Left ventricle myocardium superior (tissue), 1 donor: ENCODE measurements around the gene GALNT3. TPM values are rescaled to one million over a fixed set of nuclear protein-coding genes. Genes with fewer than 3 reads are reported as not detected.

Experiments used
- ATAC-seq: fragments of 200-7000 bp; cut with Tn5 transposase; one replicate; pipeline ENCODE4 v1.9.1; 2020; ENCODE audit warnings: mild to moderate bottlenecking, moderate library complexity
- DNase-seq: peaks from one replicate; pipeline ENCODE4 v3.0.0-alpha.2; 2020
- intact Hi-C: fragments of 100-400 bp; cut with micrococcal nuclease; formaldehyde crosslinking; loops from one replicate; pipeline ENCODE4 v1.11.0; 2022
- total RNA-seq: library from RNA; stranded (reverse); fragmentation: NEBNext Ultra II Directional; extraction: Animal tissue kit (Norgen Biotek cat#: 25700); gene quantifications from one replicate; pipeline ENCODE4 v1.2.1, GENCODE V29; 2021
- donor health status: DM: no; HTN: yes; CAD: no; lungs with severe emphysema.

GALNT3 gene
- total RNA-seq, 1 donor from 2014 or later: 0.17 TPM

DNA sequence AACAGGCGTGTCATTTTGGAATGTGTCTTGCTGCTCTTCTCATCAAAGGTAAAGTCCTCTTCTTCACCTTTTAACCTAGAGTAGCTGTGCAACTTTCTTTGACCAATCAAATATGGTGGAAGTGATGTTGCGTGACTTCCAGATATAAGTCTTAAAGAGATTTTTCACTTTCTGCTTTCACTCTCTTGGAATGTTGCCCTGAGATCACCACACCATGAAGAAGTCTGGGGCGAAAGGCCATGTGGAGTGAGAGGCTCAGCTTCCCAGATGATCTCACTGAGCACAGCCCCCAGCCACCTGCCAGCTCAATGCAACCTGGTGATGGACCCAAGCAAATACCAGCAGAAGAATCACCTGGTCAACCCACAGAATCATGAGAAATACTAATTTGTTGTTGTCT is 7.1 kb upstream of the GALNT3 start:
- intact Hi-C loops: no loop called here
- DNase-seq: no peak
- ATAC-seq: no peak

- intact Hi-C loops: no loop called here
- ATAC-seq: no peak
- DNase-seq: no peak
Measured at GRCh38 chr2:165796819-165797530, 2.9 kb upstream of the GALNT3 start.

GRCh38 chr2:165796129-165796528 is 2.1 kb upstream of the GALNT3 start:
- intact Hi-C loops: no loop called here
- DNase-seq: no peak
- no peak for ATAC-seq

GRCh38 chr2:165795011-165795410 is 964 bp upstream of the GALNT3 start:
- intact Hi-C loops: no loop called here
- ATAC-seq (no peak), DNase-seq (no peak)

DNA sequence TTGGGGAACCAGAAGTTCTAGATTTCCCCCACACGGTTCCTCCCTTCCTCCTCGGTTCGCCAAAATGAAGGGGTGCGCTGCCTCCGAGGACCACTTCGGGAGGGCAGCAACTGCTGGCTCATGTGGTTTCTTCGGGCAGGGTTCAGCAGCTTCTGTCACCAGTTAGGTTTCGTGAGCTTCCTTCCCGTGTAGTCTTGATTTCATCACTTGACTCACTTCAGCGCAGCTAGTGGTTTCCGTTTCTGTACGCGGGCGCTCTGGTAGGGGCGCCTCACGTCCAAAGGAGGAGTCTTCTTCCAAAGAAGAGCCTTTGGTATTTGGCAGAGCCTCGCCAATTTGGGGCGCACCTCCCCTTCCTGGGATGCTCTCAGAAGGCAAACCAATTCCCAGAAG is 485 bp upstream of the GALNT3 start:
- intact Hi-C loops: no loop called here
- ATAC-seq (peak; percentile 60), DNase-seq (peak; percentile 30)

- intact Hi-C loops: no loop called here
- ATAC-seq (no peak), DNase-seq (no peak)
Measured at GRCh38 chr2:165793161-165793778, 777 bp downstream of the GALNT3 start.

DNA sequence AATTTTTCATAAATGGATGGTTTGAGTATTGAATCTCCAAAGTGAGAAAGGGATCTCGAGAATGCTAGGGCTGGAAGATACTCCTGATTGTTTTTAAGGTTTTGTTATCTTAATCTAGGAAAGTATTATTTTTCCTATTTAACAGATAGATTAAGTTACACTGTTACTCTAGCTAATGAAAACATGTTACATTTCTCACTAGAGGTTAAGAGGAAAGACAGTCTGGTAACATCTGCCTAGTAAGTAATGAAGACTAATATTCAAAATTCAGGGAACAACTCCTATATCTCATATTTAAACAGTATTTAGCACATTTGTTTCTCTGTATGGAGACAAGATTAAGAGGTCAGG is 2.0 kb downstream of the GALNT3 start:
- ATAC-seq (no peak), DNase-seq (no peak)
- intact Hi-C loops: no loop called here

- intact Hi-C loops: no loop called here
- ATAC-seq (no peak), DNase-seq (no peak)
Measured at GRCh38 chr2:165791421-165792103, 2.5 kb downstream of the GALNT3 start.

- ATAC-seq (no peak), DNase-seq (no peak)
- intact Hi-C loops: no loop called here
Measured at GRCh38 chr2:165790466-165790865, 3.6 kb downstream of the GALNT3 start.

- ATAC-seq: no peak
- intact Hi-C loops: no loop called here
- DNase-seq: no peak
Measured at GRCh38 chr2:165787334-165787733, 6.7 kb downstream of the GALNT3 start.

- DNase-seq: no peak
- intact Hi-C loops: no loop called here
- ATAC-seq: no peak
Measured at GRCh38 chr2:165779706-165780105, 14.3 kb downstream of the GALNT3 start.

DNA sequence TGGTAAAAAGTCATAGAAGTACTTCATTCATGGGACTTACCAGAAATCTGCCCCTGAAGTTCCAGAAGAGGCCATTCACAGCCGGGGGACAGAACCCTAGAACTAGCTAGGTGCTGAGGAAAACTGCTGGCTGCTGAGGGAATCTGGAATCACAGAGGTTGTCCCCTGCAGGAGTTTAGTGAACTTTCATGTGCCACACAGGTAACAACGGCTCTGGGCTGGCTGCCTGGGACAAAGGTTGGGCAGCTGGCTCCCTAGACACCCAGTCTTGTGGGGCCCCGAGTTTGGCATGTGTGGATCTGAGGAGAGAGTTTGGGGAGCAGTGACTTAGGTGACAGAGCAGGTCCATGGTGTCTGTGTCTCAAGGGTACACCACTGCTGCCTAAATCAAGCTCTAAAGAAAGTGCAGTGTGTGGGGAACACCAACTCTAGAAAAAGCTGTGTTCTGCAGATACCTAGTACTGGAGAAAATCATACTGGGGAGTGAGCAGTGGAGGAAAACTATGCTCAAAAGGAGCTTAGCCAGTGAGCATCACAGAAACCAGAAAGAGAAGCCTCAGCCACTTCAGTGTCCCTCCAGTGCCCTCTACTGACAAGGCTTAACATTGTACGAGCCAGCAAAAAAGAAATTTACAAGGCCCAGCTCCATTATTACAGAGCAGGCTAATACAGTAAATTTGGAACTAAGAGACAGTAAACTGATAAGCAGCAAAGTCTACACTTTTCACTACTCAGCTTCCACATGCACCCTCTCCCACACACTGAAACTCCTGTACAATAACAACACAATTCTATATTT is 15.2 kb downstream of the GALNT3 start:
- DNase-seq (no peak), ATAC-seq (no peak)
- intact Hi-C loops: no loop called here

DNA sequence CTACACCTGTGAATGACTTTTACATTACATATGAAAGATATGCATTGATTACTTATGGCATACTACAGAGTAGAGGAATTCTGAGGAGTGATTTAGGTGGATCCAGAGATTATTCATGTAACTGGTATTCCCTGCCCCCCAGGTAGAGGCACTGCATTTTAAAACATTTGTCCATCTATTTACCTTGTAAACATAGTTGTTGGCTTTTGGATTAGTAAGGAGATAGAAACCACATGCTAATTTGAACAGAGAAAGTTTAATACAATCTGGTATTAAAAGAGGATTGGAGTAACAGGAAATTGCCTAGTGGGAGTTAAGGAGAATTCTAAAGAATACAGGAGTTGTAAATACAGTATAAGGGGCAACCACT is 15.9 kb downstream of the GALNT3 start:
- no peak for ATAC-seq
- intact Hi-C loops: no loop called here
- DNase-seq: no peak

DNA sequence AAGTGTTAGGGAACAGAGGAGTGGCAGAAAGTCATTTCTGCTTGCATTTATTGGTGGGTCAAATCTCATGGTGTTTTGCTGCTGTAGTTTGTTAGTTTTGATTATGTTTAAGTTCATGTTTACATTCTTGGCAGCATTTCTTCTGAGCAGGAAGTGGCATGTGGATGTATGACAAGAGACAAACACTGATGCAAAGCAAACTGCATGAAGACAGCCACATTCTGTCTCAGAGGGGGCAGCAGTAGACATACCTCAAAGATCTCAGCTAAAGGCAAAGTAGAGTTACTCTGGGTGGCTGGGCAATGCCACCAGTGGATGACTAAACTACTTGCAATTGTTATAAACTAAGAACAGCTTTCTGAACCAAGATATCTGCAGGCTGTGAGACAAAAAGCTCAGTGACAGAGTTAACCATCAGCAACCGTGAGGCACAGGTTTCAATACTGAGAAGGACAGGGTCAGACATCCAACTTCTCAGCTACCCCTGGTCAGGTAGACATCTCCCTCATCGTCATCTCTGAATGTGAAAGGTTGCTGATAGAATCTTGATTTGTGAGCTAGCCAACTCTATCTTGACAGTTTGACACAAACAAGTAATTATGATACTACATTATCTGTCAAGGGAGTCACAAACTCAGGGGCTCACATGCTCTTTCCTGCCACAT is 16.4 kb downstream of the GALNT3 start:
- ATAC-seq: no peak
- intact Hi-C loops: no loop called here

DNA sequence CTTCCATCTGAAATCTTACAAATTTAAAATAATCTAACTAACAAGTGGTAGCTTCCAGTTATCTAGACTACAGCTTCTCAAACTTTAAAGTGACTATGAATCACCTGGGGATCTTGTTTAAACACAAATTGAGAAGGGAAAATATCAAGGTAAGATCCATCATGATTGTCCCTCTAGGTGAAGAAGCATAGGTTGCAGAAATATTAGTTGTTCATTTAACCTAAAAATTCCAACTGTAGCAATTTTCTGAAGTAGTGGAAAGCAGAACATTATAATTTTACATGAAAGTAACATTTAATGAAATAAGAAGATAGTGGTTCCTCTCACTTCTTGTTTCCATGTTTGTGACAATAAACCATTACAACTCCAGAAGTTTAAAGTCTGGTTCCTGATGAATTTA is 17.3 kb downstream of the GALNT3 start:
- intact Hi-C loops: no loop called here
- ATAC-seq (no peak), DNase-seq (no peak)

More for the DNA sequence above, 16.4 kb downstream of the GALNT3 start:
- DNase-seq: no peak

- intact Hi-C loops: no loop called here
- no peak for DNase-seq
- ATAC-seq: no peak
Measured at GRCh38 chr2:165776013-165776412, 18.0 kb downstream of the GALNT3 start.

- DNase-seq: no peak
- ATAC-seq: no peak
- intact Hi-C loops: no loop called here
Measured at GRCh38 chr2:165773684-165774083, 20.4 kb downstream of the GALNT3 start.

DNA sequence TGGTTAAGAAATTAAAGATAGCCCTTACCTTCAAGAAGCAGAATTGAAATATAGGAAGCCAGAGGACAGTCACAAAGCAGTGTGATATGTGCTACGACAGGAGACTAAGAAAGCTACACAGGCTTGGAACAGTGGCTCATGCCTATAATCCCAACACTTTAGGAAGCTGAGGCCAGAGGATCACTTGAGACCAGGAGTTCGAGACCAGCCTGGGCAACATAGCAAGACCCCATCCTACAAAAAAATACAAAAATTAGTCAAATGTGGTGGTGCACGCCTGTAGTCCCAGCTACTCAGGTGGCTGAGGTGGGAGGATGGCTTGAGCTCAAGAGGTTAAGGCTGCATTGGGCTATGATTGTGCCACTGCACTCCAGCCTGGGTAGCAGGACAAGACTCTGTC is 21.9 kb downstream of the GALNT3 start:
- ATAC-seq: no peak
- DNase-seq: no peak
- intact Hi-C loops: no loop called here

- no peak for ATAC-seq
- intact Hi-C loops: no loop called here
- no peak for DNase-seq
Measured at GRCh38 chr2:165766326-165766927, 27.6 kb downstream of the GALNT3 start.
